Measurements from ENCODE around the gene TERB1. TPM values are rescaled to one million over a fixed set of nuclear protein-coding genes. Genes with fewer than 3 reads are reported as not detected.

Gene TERB1
- total RNA-seq, 1 experiment from 2014 or later: not detected

DNA sequence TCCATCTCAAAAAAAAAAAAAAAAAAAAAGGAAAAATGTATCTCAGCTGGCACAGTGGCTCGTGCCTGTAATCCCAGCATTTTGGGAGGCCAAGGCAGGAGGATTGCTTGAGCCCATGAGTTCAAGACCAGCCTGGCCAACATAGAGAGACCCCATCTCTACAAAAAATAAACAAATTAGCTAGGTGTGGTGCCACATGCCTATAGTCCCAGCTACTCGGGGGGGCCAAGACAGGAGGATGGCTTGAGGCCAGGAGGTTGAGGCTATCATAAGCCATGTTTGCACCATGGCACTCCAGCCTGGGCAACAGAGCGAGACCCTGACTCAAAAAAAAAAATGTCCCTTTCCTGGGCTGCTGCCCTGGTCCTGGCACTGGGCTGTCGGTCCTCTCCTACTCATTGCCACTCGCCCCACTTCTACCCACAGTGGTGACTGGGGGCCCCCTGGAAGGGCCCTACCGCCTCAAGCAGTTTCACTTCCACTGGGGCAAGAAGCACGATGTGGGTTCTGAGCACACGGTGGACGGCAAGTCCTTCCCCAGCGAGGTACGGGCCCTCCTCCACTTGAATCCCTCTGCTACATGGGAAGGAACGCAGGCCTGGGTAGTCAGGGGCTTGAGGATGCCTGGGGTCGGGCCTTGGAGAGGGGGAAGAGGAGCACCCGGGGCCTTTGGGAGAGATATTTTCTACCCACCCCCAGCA, 48.9 kb upstream of the TERB1 start:
- Histone ChIP-seq H2AFZ (ENCODE audit: low read depth, low read length, poor library complexity, severe bottlenecking) (no peak overlapping the region), H3K27ac (ENCODE audit: low read depth, low read length) (no peak overlapping the region), H4K20me1 (ENCODE audit: insufficient read depth) (no peaks in the 10 kb centered on the region), H3K4me1 (ENCODE audit: control insufficient read depth in 1 of 2, insufficient read depth in 2 of 2, low read length in 2 of 2) (peaks cover 4 to 9% of the 10 kb centered on the region in 2 experiments; a peak in 3 of 4 replicates), H3K9me3 (ENCODE audit: control insufficient read depth in 1 of 2, insufficient read depth in 1 of 2, low read depth in 1 of 2, low read length in 2 of 2) (no peaks in the 10 kb centered on the region), H3K4me2 (ENCODE audit: low read length) (no peak overlapping the region), H3K9ac (ENCODE audit: low read length) (no peak overlapping the region), H3K27me3 (ENCODE audit: insufficient read depth, low read length) (no peaks in the 10 kb centered on the region), H3K36me3 (ENCODE audit: control insufficient read depth in 1 of 2, insufficient read depth in 2 of 2, low read length in 2 of 2) (no peaks in the 10 kb centered on the region), H3K79me2 (ENCODE audit: insufficient read depth, low read length) (no peaks in the 10 kb centered on the region), H3K4me3 (replicated peaks in 1 of 2; ENCODE audit: low read depth in 1 of 2, low read length in 2 of 2) (no peak overlapping the region), H3K9me2 (ENCODE audit: insufficient read depth) (no peaks in the 10 kb centered on the region)
- RAD21 ChIA-PET (ENCODE audit: low non-redundant PET in 1 of 2, low total read pairs in 2 of 2, uncharacterized antibody in 2 of 2, unreplicated experiment in 2 of 2): interaction anchor here in 1 of 2 experiments (1.4 kb wide), 1 partner anchor 23 kb away, joined by 3 read pairs; no protein-coding TSS in a partner anchor
- TF ChIP-seq, protein P1, sequence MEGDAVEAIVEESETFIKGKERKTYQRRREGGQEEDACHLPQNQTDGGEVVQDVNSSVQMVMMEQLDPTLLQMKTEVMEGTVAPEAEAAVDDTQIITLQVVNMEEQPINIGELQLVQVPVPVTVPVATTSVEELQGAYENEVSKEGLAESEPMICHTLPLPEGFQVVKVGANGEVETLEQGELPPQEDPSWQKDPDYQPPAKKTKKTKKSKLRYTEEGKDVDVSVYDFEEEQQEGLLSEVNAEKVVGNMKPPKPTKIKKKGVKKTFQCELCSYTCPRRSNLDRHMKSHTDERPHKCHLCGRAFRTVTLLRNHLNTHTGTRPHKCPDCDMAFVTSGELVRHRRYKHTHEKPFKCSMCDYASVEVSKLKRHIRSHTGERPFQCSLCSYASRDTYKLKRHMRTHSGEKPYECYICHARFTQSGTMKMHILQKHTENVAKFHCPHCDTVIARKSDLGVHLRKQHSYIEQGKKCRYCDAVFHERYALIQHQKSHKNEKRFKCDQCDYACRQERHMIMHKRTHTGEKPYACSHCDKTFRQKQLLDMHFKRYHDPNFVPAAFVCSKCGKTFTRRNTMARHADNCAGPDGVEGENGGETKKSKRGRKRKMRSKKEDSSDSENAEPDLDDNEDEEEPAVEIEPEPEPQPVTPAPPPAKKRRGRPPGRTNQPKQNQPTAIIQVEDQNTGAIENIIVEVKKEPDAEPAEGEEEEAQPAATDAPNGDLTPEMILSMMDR (IDR thresholded peaks at IDR 0.05 in 2 of 3, conservative IDR thresholded peaks at IDR 0.05 in 1 of 3; ENCODE audit: borderline replicate concordance in 1 of 3, insufficient read depth in 1 of 3, low read depth in 2 of 3, low read length in 2 of 3): no peak
- TF ChIP-seq JUND (IDR thresholded peaks at IDR 0.05) (no peak), POLR2A (IDR thresholded peaks at IDR 0.05; ENCODE audit: borderline replicate concordance, extremely low read depth, insufficient read depth, insufficient read length) (no peak), RAD21 (IDR thresholded peaks at IDR 0.05; ENCODE audit: low read depth) (no peak), CBX3 (IDR thresholded peaks at IDR 0.05; ENCODE audit: low read depth) (no peak), POLR2AphosphoS5 (IDR thresholded peaks at IDR 0.05; ENCODE audit: low read depth, low read length) (no peak), SP1 (IDR thresholded peaks at IDR 0.05; ENCODE audit: low read depth) (no peak), SIN3A (IDR thresholded peaks at IDR 0.05; ENCODE audit: low read depth) (no peak), FOSL1 (IDR thresholded peaks at IDR 0.05; ENCODE audit: low read depth) (no peak), TCF7L2 (IDR thresholded peaks at IDR 0.05; ENCODE audit: borderline replicate concordance, extremely low read depth, insufficient read depth, insufficient read length) (no peak)
- TF ChIP-seq, protein P2, sequence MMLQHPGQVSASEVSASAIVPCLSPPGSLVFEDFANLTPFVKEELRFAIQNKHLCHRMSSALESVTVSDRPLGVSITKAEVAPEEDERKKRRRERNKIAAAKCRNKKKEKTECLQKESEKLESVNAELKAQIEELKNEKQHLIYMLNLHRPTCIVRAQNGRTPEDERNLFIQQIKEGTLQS (IDR thresholded peaks at IDR 0.05): no peak
- TF ChIP-seq, protein P3, sequence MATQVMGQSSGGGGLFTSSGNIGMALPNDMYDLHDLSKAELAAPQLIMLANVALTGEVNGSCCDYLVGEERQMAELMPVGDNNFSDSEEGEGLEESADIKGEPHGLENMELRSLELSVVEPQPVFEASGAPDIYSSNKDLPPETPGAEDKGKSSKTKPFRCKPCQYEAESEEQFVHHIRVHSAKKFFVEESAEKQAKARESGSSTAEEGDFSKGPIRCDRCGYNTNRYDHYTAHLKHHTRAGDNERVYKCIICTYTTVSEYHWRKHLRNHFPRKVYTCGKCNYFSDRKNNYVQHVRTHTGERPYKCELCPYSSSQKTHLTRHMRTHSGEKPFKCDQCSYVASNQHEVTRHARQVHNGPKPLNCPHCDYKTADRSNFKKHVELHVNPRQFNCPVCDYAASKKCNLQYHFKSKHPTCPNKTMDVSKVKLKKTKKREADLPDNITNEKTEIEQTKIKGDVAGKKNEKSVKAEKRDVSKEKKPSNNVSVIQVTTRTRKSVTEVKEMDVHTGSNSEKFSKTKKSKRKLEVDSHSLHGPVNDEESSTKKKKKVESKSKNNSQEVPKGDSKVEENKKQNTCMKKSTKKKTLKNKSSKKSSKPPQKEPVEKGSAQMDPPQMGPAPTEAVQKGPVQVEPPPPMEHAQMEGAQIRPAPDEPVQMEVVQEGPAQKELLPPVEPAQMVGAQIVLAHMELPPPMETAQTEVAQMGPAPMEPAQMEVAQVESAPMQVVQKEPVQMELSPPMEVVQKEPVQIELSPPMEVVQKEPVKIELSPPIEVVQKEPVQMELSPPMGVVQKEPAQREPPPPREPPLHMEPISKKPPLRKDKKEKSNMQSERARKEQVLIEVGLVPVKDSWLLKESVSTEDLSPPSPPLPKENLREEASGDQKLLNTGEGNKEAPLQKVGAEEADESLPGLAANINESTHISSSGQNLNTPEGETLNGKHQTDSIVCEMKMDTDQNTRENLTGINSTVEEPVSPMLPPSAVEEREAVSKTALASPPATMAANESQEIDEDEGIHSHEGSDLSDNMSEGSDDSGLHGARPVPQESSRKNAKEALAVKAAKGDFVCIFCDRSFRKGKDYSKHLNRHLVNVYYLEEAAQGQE (IDR thresholded peaks at IDR 0.05; ENCODE audit: low read depth): no peak
- ATAC-seq: no peak
- POLR2A ChIA-PET: interaction anchor here (0.6 kb wide), 1 partner anchor 21 kb away, joined by 3 read pairs; no protein-coding TSS in a partner anchor
- no TSS peak for BruUV-seq (replicated peaks)
- intact Hi-C loops (cut with micrococcal nuclease): no loop called here
- DNase-seq (ENCODE audit: low read depth, low spot score): no peak
- CTCF ChIA-PET: interaction anchor here (2.1 to 3.4 kb wide), 2 partner anchors 18 to 20 kb away, joined by 6 to 16 read pairs; partner anchors contain the start of gene NAE1
